ENCODE measurements around the gene FSD2.
A peak's percentile ranks its signal among the peaks of the same experiment; 100 is the strongest.
"Not testable (repeated sequence)": the region's sequence is repeated elsewhere in the genome, so short reads cannot be mapped to it uniquely, and the experiment has no call there.

Gene FSD2

GRCh38 chr15:82830427-82831173, 24.7 kb upstream of the FSD2 start:
- no peak for DNase-seq (ENCODE audit: low read depth)

- DNase-seq (ENCODE audit: low read depth): no peak
These were observed 23.4 kb upstream of the FSD2 start for GRCh38 chr15:82829234-82829633.

GRCh38 chr15:82828075-82828474, 22.2 kb upstream of the FSD2 start:
- no peak for DNase-seq (ENCODE audit: low read depth)

GRCh38 chr15:82823049-82823448, 17.2 kb upstream of the FSD2 start:
- DNase-seq (ENCODE audit: low read depth): no peak

GRCh38 chr15:82821851-82822250, 16.0 kb upstream of the FSD2 start:
- DNase-seq (ENCODE audit: low read depth): not testable (repeated sequence)

GRCh38 chr15:82821396-82821795, 15.5 kb upstream of the FSD2 start:
- DNase-seq (ENCODE audit: low read depth): not testable (repeated sequence)

- DNase-seq (ENCODE audit: low read depth): no peak
These were observed 14.3 kb upstream of the FSD2 start for GRCh38 chr15:82820128-82820527.

- no peak for DNase-seq (ENCODE audit: low read depth)
These were observed 7.1 kb upstream of the FSD2 start for GRCh38 chr15:82812994-82813393.

GRCh38 chr15:82810890-82811426, 5.1 kb upstream of the FSD2 start:
- DNase-seq (ENCODE audit: low read depth): peak; percentile 51

GRCh38 chr15:82810061-82810889, 4.4 kb upstream of the FSD2 start:
- DNase-seq (ENCODE audit: low read depth): peak; percentile 8

- DNase-seq (ENCODE audit: low read depth): peak; percentile 93
These were observed 3.6 kb upstream of the FSD2 start, which contains the start of gene WHAMM for GRCh38 chr15:82809308-82810060. Gene WHAMM (plus strand): TSS chr15:82809628. CDS start chr15:82809727, 99 bp downstream.

- no peak for DNase-seq (ENCODE audit: low read depth)
These were observed 2.8 kb upstream of the FSD2 start for GRCh38 chr15:82808634-82809041.

GRCh38 chr15:82807920-82808633, 2.2 kb upstream of the FSD2 start:
- no peak for DNase-seq (ENCODE audit: low read depth)

GRCh38 chr15:82804575-82804949, 1.3 kb downstream of the FSD2 start:
- DNase-seq (ENCODE audit: low read depth): no peak

- DNase-seq (ENCODE audit: low read depth): no peak
These were observed 1.9 kb downstream of the FSD2 start for GRCh38 chr15:82803793-82804574.

- DNase-seq (ENCODE audit: low read depth): no peak
These were observed 3.4 kb downstream of the FSD2 start for GRCh38 chr15:82802497-82802896.

GRCh38 chr15:82799183-82799841, 6.6 kb downstream of the FSD2 start:
- DNase-seq (ENCODE audit: low read depth): no peak

- DNase-seq (ENCODE audit: low read depth): no peak
These were observed 7.2 kb downstream of the FSD2 start for GRCh38 chr15:82798531-82799166.

- no peak for DNase-seq (ENCODE audit: low read depth)
These were observed 7.8 kb downstream of the FSD2 start for GRCh38 chr15:82798104-82798503.

- no peak for DNase-seq (ENCODE audit: low read depth)
These were observed 12.1 kb downstream of the FSD2 start for GRCh38 chr15:82793737-82794136.

All from T-helper 22 cell (primary cell).